Urinary bladder (tissue), 4 donors: ENCODE measurements around the gene ALDH9A1. TPM values are rescaled to one million over a fixed set of nuclear protein-coding genes. Genes with fewer than 3 reads are reported as not detected.
"Not testable (repeated sequence)": the region's sequence is repeated elsewhere in the genome, so short reads cannot be mapped to it uniquely, and the experiment has no call there.

Source experiments
- DNase-seq: peaks from one replicate; pipeline ENCODE4 v3.0.0-alpha.2; 2015; ENCODE audit errors: extremely low spot score
- H3K27ac ChIP-seq: one replicate; pipeline ENCODE4 v1.5.1; 2013; ENCODE audit warnings: low read depth, mild to moderate bottlenecking, moderate library complexity
- H3K36me3 ChIP-seq: one replicate; pipeline ENCODE4 v1.6.1; 2013; ENCODE audit warnings: mild to moderate bottlenecking, moderate library complexity; ENCODE audit not compliant: insufficient read depth
- H3K4me1 ChIP-seq: one replicate; pipeline ENCODE4 v1.6.1; 2013; ENCODE audit warnings: mild to moderate bottlenecking, moderate library complexity; ENCODE audit not compliant: insufficient read depth
- H3K4me3 ChIP-seq: one replicate; pipeline ENCODE4 v1.5.1; 2013; ENCODE audit warnings: low read depth, low read length
- WGBS: extraction: QIAGEN DNeasy Blood & Tissue Kit; methylation state at CpG from one replicate; pipeline ENCODE4 v1.1.7; 2013; 5-methylcytosine and 5-hydroxymethylcytosine counted together
- polyA plus RNA-seq: library from polyadenylated mRNA; stranded (reverse); fragments of 200-250 nt; gene quantifications from one replicate; pipeline ENCODE4 v1.2.3, GENCODE V29; 2013
- total RNA-seq: library from RNA; depleted of rRNA; stranded (reverse); fragments of >200 nt; gene quantifications from one replicate; pipeline ENCODE4 v1.2.3, GENCODE V29; 2014
- donor health status: healthy with polysubstance abuse.
- donor health status: healthy.

The ALDH9A1 gene
- total and polyA plus RNA-seq, 2 donors: 74.1 to 74.5 TPM

DNA sequence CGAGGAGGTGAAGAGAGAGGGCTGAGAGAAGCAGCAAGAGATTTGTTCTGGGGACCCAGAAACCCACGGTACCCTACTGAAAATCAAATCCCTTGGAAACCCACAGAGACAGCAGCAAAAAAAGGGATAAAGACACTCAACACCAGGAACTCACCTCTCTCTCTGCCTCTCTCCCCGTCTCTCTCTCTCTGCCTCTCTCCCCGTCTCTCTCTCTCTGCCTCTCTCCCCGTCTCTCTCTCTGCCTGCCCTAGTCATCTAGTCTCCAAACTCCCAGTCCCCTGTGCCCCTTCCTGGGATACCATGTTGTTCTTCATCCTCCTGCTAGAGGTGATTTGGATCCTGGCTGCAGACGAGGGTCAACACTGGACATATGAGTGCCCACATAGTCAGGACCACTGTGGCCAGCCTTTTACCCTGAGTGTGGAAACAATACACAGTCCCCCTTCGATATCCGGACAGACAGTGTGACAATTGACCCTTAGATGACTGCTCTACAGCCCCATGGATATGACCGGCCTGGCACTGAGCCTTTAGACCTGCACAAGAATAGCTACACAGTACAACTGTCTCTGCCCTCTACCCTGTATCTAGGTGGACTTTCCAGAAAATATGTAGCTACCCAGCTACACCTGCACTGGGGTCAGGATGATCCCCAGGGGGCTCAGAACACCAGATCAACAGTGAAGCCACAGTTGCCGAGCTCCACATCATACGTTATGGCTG is 9.8 kb upstream of the ALDH9A1 start:
- Histone ChIP-seq H3K36me3 (no peaks in the 10 kb centered on the region), H3K4me1 (no peaks in the 10 kb centered on the region), H3K4me3 (no peak overlapping the region), H3K27ac (no peak overlapping the region)
- whole genome bisulfite sequencing: 75% methylated on average over 11 of the region's 11 CpGs
- DNase-seq: no peak

GRCh38 chr1:165703648-165704047 is 5.3 kb upstream of the ALDH9A1 start:
- WGBS: 82% methylated on average over 2 of the region's 2 CpGs

GRCh38 chr1:165701922-165702321 is 3.6 kb upstream of the ALDH9A1 start:
- WGBS: 88% methylated on average over 7 of the region's 7 CpGs

More at GRCh38 chr1:165703648-165704047, 5.3 kb upstream of the ALDH9A1 start:
- Histone ChIP-seq H3K27ac (no peak overlapping the region), H3K36me3 (no peaks in the 10 kb centered on the region), H3K4me3 (no peak overlapping the region), H3K4me1 (no peaks in the 10 kb centered on the region)
- no peak for DNase-seq

DNA sequence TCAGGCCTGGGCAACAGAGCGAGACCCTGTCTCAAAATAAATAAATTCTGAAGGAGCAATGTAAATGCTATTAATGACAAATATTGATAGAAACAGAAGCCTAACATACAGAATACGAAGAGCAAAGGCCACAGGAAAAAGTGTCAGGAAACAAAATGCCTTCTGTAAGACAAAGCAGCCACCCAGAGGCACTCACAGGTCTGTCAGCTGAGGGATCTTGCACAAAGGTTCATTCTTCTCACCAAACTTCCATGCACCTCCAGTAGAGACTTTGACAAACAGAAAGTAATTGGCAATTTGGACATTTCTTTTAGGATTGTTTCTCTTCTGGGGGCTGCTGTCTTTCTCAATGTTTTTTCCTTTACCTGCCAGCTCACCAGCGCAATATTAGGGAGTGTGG is 1.2 kb upstream of the ALDH9A1 start:
- Histone ChIP-seq H3K4me3 (no peak overlapping the region), H3K27ac (no peak overlapping the region), H3K36me3 (no peaks in the 10 kb centered on the region), H3K4me1 (no peaks in the 10 kb centered on the region)
- DNase-seq: no peak
- WGBS: 74% methylated on average over 3 of the region's 3 CpGs

More at GRCh38 chr1:165701922-165702321, 3.6 kb upstream of the ALDH9A1 start:
- not testable (repeated sequence) for H3K36me3 ChIP-seq, H3K4me3 ChIP-seq, H3K4me1 ChIP-seq, H3K27ac ChIP-seq, DNase-seq

GRCh38 chr1:165698761-165699052 is 345 bp upstream of the ALDH9A1 start:
- under 1% methylated on average over 7 of the region's 7 CpGs for WGBS
- Histone ChIP-seq H3K4me3 (peak overlapping the region; percentile 64), H3K27ac (peak overlapping the region; percentile 6), H3K4me1 (no peaks in the 10 kb centered on the region), H3K36me3 (no peaks in the 10 kb centered on the region)
- no peak for DNase-seq

DNA sequence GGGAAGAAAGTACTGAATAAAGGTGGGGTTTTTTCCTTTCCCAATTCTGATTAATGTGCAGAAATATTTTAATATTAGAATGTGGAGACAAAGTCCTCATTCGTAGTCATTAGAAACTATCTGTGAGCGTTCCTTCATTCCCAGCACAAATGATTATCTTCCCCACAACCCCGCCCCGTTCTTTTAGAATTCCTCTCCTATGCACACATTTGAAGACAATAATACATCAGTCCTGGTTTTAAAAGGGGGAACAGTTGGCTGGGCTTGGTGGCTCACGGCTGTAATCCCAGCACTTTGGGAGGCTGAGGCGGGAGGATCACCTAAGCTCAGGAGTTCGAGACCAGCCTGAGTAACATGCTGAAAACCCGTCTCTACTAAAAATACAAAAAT is 876 bp downstream of the ALDH9A1 start:
- no peaks in the 10 kb centered on the region for H3K36me3 ChIP-seq
- no peaks in the 10 kb centered on the region for H3K4me1 ChIP-seq
- peak overlapping the region; percentile 64 for H3K4me3 ChIP-seq
- no peak for DNase-seq
- WGBS: 37% methylated on average over 8 of the region's 8 CpGs
- H3K27ac ChIP-seq: no peak overlapping the region

DNA sequence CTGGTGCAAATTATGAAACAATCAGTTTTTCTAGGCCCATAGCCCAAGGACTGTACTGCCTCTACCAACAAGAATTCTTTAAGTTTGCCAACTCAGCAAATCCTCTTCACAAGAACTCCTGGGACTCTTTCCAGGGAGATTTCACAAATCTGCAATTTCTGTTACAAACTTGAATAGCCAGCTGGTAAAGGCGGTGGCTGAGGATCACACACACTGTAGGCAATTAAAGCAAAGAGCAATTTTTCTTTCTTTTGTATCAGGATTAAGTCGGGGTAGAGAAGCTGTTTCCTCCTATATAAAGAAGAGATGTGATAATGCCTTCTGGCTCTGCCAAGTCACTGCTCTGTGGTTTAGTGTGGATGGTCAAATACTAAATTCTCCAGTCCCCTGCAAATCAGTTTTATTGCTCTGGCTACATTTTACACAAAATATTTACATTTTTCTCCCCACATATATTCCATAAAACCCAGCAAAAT is 1.7 kb downstream of the ALDH9A1 start:
- peak; percentile 48 for DNase-seq
- no peaks in the 10 kb centered on the region for H3K36me3 ChIP-seq
- H3K4me1 ChIP-seq: no peaks in the 10 kb centered on the region
- H3K4me3 ChIP-seq: no peak overlapping the region
- H3K27ac ChIP-seq: no peak overlapping the region
- WGBS: 4% methylated on average over 2 of the region's 2 CpGs

- no peak overlapping the region for H3K4me3 ChIP-seq
- 63% methylated on average over 7 of the region's 7 CpGs for WGBS
- no peaks in the 10 kb centered on the region for H3K4me1 ChIP-seq
- H3K27ac ChIP-seq: no peak overlapping the region
- no peak for DNase-seq
- no peaks in the 10 kb centered on the region for H3K36me3 ChIP-seq
Measured at GRCh38 chr1:165695031-165695430, 3.3 kb downstream of the ALDH9A1 start.

GRCh38 chr1:165688046-165688445 is 10.3 kb downstream of the ALDH9A1 start:
- Histone ChIP-seq H3K27ac (no peak overlapping the region), H3K4me1 (no peaks in the 10 kb centered on the region), H3K36me3 (no peaks in the 10 kb centered on the region), H3K4me3 (no peak overlapping the region)
- WGBS: 97% methylated on average over 5 of the region's 5 CpGs
- no peak for DNase-seq

- 91% methylated on average over 2 of the region's 2 CpGs for WGBS
- H3K27ac ChIP-seq: no peak overlapping the region
- H3K4me1 ChIP-seq: no peaks in the 10 kb centered on the region
- DNase-seq: no peak
- H3K36me3 ChIP-seq: no peaks in the 10 kb centered on the region
- H3K4me3 ChIP-seq: no peak overlapping the region
Measured at GRCh38 chr1:165686971-165687433, 11.4 kb downstream of the ALDH9A1 start.

DNA sequence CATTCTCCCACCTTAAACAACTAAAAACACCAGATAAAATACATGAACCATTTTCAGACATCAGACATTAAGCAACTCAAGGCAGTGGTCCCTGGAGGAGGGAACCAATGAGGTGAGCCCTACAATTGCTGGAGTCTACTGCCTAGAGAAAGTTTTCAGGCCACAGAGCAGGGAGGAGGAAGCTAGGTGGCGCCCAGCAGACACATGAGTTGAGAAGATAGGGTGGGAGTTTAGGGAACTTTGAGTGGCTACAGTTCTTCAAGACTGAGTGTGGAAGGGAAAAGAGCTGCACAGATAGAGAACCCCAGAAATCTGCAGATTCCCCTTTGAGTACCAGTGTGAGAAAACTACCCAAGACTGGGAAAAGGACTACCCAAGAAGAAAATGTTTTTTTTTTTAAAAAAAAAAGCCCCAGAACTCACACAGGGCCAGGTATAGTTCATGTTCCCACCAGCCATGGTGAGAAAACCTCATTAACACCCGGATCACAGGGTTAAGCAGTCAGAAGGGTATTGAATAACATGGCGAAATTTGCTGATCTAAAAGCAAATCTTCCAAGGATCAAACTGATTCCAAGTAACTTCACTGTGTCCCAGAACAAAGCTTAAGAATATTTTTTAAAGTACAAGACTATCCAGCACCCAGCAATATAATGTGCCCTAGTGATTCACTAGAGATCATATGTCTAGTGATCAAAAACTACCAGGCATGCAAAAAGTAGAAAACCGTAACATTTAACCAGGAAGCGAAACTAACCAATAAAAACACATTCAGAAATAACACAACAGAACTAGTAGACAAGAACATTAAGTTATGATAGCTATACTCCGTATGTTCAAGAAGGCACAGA is 12.0 kb downstream of the ALDH9A1 start:
- peaks cover 2% of the 10 kb centered on the region for H3K36me3 ChIP-seq
- H3K27ac ChIP-seq: no peak overlapping the region
- DNase-seq: no peak
- no peaks in the 10 kb centered on the region for H3K4me1 ChIP-seq
- 87% methylated on average over 6 of the region's 6 CpGs for WGBS
- no peak overlapping the region for H3K4me3 ChIP-seq

DNA sequence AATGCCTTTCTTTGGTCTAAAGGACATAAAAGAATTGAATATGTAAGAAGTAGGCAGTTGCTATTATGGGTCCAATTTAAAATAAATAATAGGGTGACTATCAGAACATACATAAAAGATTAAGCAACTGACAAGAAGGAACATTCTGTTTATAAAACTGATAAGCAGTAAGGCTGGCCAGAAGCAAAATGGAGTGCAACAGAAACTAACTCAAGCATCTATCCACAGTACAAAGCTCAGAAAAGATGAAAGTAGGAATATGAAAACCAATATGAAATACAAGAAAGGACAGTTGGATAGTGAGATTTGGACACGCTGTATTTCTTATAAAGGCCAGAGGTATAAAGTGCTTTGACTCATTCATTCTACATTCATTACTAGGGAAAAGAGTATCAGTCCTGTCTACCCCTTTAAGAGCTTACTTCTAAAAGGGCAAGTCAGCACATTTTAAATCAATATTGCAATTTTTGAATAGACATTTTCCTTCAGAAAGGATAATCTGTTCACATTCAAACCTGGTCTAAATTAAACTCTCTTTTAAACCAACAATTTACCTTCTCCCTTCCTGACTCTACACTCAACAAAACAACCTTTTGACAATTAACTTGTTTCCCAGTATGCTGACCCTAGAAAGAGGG is 14.4 kb downstream of the ALDH9A1 start:
- Histone ChIP-seq H3K4me1 (no peaks in the 10 kb centered on the region), H3K36me3 (peaks cover 2% of the 10 kb centered on the region), H3K27ac (no peak overlapping the region), H3K4me3 (no peak overlapping the region)
- DNase-seq: no peak
- 2% methylated on average over 1 of the region's 1 CpG for WGBS

GRCh38 chr1:165680773-165681172 is 17.6 kb downstream of the ALDH9A1 start:
- not testable (repeated sequence) for DNase-seq, H3K36me3 ChIP-seq, H3K27ac ChIP-seq, H3K4me3 ChIP-seq, H3K4me1 ChIP-seq
- WGBS: 93% methylated on average over 4 of the region's 4 CpGs
